Retinal pigment epithelial cell (primary cell): ENCODE measurements around the gene GALNT17.

ENCODE experiments used
- DNase-seq: peaks from one replicate; pipeline ENCODE4 v3.0.0-alpha.2; 2010; ENCODE audit warnings: low read depth
- H3K4me3 ChIP-seq: 2 replicates; pipeline ENCODE4 v1.5.1; 2011; ENCODE audit warnings: mild to moderate bottlenecking, low read length, control low read depth, moderate library complexity
- CTCF ChIP-seq: conservative IDR thresholded peaks from 2 replicates; pipeline ENCODE4 v1.5.1; 2011; ENCODE audit warnings: low read depth, low read length, control low read depth, inconsistent platforms

The GALNT17 gene

DNA sequence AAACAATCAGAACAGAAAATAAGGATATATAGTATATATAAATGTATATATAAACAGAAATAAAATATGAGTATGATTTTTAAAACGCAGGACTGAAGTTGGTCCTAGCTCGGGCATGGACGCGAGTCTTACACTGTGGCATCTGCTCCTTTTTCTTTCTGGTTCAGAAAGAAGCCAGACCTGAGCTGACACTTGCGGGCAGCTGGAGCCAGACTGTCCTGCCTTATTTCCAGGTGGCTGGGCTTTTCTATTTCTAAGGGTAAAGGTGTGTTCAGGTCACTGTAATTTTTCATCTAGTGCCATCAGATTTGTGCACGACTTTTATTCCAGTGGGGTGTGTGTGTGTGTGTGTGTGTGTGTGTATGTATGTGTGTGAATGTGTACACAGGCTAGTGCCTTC is 166.4 kb downstream of the GALNT17 start:
- TF ChIP-seq CTCF, result no peak

DNA sequence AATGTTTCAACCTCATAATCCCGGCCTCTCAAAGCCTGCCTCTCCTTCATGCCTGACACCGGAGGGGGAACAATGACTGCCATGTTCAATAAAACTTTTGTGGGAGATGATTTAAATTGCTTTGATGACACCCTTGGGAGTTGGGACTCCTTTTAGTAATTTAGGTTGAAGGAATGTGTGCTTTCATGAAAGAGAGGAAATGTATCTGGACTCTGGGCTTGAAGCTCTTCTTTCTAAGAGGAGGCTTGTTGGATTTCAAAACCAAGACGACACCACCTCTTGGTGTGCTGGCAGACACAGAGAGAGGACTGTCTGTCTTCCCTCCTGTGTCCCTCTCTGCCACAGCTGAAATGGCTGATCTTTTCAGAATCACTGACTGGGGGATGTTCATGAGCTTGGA is 168.1 kb downstream of the GALNT17 start:
- no peak for DNase-seq
- TF ChIP-seq CTCF, result no peak
- H3K4me3 ChIP-seq, result no peak overlapping the region

More for the DNA sequence above, 166.4 kb downstream of the GALNT17 start:
- H3K4me3 ChIP-seq, result no peak overlapping the region
- DNase-seq, result no peak

DNA sequence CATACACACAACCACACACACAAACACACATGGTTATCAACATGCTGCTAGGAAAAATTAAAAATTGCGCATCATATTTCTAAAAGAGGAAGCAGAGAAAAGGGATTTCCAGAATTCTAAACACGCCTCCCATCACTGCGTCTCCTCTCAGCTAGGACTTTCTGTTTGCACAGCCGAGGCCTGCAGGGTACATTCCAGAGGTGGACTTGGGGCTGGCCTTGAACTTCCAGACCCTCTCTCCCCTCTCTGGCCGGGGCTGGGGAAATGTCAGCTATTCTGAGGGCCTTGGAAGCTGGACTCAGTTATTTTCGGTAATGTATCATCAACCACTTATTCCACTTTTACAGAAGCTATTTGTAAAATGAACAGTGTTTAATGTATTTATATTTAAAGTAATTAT is 168.7 kb downstream of the GALNT17 start:
- no peak for TF ChIP-seq CTCF
- DNase-seq, result no peak
- no peak overlapping the region for H3K4me3 ChIP-seq

- TF ChIP-seq CTCF, result no peak
- H3K4me3 ChIP-seq, result no peak overlapping the region
- DNase-seq, result no peak
Observed at GRCh38 chr7:71301167-71301566, 169.2 kb downstream of the GALNT17 start.

GRCh38 chr7:71303566-71303965 is 171.6 kb downstream of the GALNT17 start:
- DNase-seq, result no peak
- H3K4me3 ChIP-seq, result no peak overlapping the region
- TF ChIP-seq CTCF, result no peak

GRCh38 chr7:71308096-71308495 is 176.2 kb downstream of the GALNT17 start:
- DNase-seq, result no peak

More at GRCh38 chr7:71308096-71308495, 176.2 kb downstream of the GALNT17 start:
- TF ChIP-seq CTCF, result no peak
- no peak overlapping the region for H3K4me3 ChIP-seq
